Measurements from ENCODE around the gene IMPG1. TPM values are rescaled to one million over a fixed set of nuclear protein-coding genes. Genes with fewer than 3 reads are reported as not detected.

Gene IMPG1
- total and polyA plus RNA-seq, 2 of the 13 experiments (the other 11 are each of a cell fraction or from before 2014, with no cell fraction given) = not detected

DNA sequence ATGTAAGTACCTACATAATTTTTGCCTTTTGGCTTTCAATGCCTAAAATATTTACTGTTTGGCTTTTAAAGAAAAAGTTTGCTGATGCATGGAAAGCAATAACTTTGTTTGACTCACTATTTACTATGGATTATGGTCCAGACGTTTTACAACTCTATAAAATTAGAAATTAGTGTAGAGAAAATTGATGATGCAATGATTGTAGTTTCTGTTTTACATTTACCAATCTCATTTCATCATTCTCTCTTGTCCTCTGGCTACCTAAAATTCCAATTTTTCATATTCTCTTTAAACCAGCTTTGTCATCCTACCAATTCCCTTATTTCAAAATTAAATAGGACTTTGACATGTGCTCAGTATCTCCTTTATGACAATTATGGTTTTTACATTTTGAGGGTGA, 131.0 kb downstream of the IMPG1 start:
- no peaks in the 10 kb centered on the region for H4K20me1 ChIP-seq (ENCODE audit: insufficient read depth, low read length)
- H3K9ac ChIP-seq (ENCODE audit: insufficient read depth, low read depth, low read length) = no peak overlapping the region
- no peak overlapping the region for H3K4me2 ChIP-seq (ENCODE audit: low read depth, low read length)
- no peak overlapping the region for H3K27ac ChIP-seq (ENCODE audit: extremely low read length, insufficient read depth, low read length)
- intact Hi-C loops (cut with micrococcal nuclease; ENCODE audit: unreplicated experiment) (no loop called here), in situ Hi-C loops (cut with HindIII; ENCODE audit: extremely low pct_ligation_motif_present, low pct_unique_long_range_greater_than_20kb) (loop anchor here (25.0 kb wide), 1 partner anchor 921 kb away; no protein-coding TSS in a partner anchor)
- peaks cover 11% of the 10 kb centered on the region for H3K4me1 ChIP-seq (ENCODE audit: insufficient read depth, low read length)
- H3K4me3 ChIP-seq (replicated peaks in 1 of 3; ENCODE audit: insufficient read depth in 1 of 3, low read depth in 2 of 3, low read length in 3 of 3) = no peak overlapping the region
- 5% methylated on average over 1 of the region's 1 CpG for WGBS (ENCODE audit: low lambda C conversion rate)
- ChIA-PET POLR2A (no interaction called here), CTCF (ENCODE audit: low intra/inter-chr PET ratio, low total read pairs) (no interaction called here)
- H3K79me2 ChIP-seq (ENCODE audit: insufficient read depth, low read length) = no peaks in the 10 kb centered on the region
- ATAC-seq (no peak), DNase-seq (ENCODE audit: low spot score) (no peak), FAIRE-seq (no peak)
- BruUV-seq (replicated peaks) = no TSS peak
- no peak overlapping the region for H2AFZ ChIP-seq (ENCODE audit: low read length)
- no peaks in the 10 kb centered on the region for H3K36me3 ChIP-seq (replicated peaks in 1 of 2; ENCODE audit: control insufficient read depth in 1 of 2, insufficient read depth in 2 of 2, low read length in 2 of 2)
- H3K27me3 ChIP-seq (ENCODE audit: control insufficient read depth in 1 of 2, insufficient read depth in 2 of 2, low read length in 2 of 2) = no peaks in the 10 kb centered on the region
- no peaks in the 10 kb centered on the region for H3K9me3 ChIP-seq (ENCODE audit: low read length)
- TF ChIP-seq RARG (CRISPR knock-in tag; IDR thresholded peaks at IDR 0.05; ENCODE audit: low read depth) (no peak), ATF7 (IDR thresholded peaks at IDR 0.05) (peak; percentile 55), ATF7 (CRISPR knock-in tag; IDR thresholded peaks at IDR 0.05) (no peak), KDM5A (IDR thresholded peaks at IDR 0.05; ENCODE audit: borderline replicate concordance, low read length) (no peak), NR2F6 (IDR thresholded peaks at IDR 0.05) (no peak), NR2F6 (CRISPR knock-in tag; IDR thresholded peaks at IDR 0.05) (no peak), TOE1 (CRISPR knock-in tag; IDR thresholded peaks at IDR 0.05) (no peak), ZNF607 (CRISPR knock-in tag; IDR thresholded peaks at IDR 0.05; ENCODE audit: borderline replicate concordance) (no peak), CEBPB (IDR thresholded peaks at IDR 0.05; ENCODE audit: borderline replicate concordance, low read depth, low read length) (peak; percentile 57; the same call in 1 of the 2 replicates)
- TF ChIP-seq, protein P1, sequence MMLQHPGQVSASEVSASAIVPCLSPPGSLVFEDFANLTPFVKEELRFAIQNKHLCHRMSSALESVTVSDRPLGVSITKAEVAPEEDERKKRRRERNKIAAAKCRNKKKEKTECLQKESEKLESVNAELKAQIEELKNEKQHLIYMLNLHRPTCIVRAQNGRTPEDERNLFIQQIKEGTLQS (CRISPR knock-in tag; IDR thresholded peaks at IDR 0.05) = no peak
- TF ChIP-seq, protein P2, sequence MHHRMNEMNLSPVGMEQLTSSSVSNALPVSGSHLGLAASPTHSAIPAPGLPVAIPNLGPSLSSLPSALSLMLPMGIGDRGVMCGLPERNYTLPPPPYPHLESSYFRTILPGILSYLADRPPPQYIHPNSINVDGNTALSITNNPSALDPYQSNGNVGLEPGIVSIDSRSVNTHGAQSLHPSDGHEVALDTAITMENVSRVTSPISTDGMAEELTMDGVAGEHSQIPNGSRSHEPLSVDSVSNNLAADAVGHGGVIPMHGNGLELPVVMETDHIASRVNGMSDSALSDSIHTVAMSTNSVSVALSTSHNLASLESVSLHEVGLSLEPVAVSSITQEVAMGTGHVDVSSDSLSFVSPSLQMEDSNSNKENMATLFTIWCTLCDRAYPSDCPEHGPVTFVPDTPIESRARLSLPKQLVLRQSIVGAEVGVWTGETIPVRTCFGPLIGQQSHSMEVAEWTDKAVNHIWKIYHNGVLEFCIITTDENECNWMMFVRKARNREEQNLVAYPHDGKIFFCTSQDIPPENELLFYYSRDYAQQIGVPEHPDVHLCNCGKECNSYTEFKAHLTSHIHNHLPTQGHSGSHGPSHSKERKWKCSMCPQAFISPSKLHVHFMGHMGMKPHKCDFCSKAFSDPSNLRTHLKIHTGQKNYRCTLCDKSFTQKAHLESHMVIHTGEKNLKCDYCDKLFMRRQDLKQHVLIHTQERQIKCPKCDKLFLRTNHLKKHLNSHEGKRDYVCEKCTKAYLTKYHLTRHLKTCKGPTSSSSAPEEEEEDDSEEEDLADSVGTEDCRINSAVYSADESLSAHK (CRISPR knock-in tag; IDR thresholded peaks at IDR 0.05; ENCODE audit: borderline replicate concordance) = no peak
- TF ChIP-seq, protein P3, sequence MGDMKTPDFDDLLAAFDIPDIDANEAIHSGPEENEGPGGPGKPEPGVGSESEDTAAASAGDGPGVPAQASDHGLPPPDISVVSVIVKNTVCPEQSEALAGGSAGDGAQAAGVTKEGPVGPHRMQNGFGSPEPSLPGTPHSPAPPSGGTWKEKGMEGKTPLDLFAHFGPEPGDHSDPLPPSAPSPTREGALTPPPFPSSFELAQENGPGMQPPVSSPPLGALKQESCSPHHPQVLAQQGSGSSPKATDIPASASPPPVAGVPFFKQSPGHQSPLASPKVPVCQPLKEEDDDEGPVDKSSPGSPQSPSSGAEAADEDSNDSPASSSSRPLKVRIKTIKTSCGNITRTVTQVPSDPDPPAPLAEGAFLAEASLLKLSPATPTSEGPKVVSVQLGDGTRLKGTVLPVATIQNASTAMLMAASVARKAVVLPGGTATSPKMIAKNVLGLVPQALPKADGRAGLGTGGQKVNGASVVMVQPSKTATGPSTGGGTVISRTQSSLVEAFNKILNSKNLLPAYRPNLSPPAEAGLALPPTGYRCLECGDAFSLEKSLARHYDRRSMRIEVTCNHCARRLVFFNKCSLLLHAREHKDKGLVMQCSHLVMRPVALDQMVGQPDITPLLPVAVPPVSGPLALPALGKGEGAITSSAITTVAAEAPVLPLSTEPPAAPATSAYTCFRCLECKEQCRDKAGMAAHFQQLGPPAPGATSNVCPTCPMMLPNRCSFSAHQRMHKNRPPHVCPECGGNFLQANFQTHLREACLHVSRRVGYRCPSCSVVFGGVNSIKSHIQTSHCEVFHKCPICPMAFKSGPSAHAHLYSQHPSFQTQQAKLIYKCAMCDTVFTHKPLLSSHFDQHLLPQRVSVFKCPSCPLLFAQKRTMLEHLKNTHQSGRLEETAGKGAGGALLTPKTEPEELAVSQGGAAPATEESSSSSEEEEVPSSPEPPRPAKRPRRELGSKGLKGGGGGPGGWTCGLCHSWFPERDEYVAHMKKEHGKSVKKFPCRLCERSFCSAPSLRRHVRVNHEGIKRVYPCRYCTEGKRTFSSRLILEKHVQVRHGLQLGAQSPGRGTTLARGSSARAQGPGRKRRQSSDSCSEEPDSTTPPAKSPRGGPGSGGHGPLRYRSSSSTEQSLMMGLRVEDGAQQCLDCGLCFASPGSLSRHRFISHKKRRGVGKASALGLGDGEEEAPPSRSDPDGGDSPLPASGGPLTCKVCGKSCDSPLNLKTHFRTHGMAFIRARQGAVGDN (CRISPR knock-in tag; IDR thresholded peaks at IDR 0.05) = no peak
- TF ChIP-seq, protein P4, sequence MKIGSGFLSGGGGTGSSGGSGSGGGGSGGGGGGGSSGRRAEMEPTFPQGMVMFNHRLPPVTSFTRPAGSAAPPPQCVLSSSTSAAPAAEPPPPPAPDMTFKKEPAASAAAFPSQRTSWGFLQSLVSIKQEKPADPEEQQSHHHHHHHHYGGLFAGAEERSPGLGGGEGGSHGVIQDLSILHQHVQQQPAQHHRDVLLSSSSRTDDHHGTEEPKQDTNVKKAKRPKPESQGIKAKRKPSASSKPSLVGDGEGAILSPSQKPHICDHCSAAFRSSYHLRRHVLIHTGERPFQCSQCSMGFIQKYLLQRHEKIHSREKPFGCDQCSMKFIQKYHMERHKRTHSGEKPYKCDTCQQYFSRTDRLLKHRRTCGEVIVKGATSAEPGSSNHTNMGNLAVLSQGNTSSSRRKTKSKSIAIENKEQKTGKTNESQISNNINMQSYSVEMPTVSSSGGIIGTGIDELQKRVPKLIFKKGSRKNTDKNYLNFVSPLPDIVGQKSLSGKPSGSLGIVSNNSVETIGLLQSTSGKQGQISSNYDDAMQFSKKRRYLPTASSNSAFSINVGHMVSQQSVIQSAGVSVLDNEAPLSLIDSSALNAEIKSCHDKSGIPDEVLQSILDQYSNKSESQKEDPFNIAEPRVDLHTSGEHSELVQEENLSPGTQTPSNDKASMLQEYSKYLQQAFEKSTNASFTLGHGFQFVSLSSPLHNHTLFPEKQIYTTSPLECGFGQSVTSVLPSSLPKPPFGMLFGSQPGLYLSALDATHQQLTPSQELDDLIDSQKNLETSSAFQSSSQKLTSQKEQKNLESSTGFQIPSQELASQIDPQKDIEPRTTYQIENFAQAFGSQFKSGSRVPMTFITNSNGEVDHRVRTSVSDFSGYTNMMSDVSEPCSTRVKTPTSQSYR (CRISPR knock-in tag; IDR thresholded peaks at IDR 0.05; ENCODE audit: borderline replicate concordance) = no peak
- TF ChIP-seq, protein P5, sequence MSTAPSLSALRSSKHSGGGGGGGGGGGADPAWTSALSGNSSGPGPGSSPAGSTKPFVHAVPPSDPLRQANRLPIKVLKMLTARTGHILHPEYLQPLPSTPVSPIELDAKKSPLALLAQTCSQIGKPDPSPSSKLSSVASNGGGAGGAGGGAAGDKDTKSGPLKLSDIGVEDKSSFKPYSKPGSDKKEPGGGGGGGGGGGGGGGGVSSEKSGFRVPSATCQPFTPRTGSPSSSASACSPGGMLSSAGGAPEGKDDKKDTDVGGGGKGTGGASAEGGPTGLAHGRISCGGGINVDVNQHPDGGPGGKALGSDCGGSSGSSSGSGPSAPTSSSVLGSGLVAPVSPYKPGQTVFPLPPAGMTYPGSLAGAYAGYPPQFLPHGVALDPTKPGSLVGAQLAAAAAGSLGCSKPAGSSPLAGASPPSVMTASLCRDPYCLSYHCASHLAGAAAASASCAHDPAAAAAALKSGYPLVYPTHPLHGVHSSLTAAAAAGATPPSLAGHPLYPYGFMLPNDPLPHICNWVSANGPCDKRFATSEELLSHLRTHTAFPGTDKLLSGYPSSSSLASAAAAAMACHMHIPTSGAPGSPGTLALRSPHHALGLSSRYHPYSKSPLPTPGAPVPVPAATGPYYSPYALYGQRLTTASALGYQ (CRISPR knock-in tag; IDR thresholded peaks at IDR 0.05) = no peak
